ENCODE measurements around the gene PTPRO.

The PTPRO gene

DNA sequence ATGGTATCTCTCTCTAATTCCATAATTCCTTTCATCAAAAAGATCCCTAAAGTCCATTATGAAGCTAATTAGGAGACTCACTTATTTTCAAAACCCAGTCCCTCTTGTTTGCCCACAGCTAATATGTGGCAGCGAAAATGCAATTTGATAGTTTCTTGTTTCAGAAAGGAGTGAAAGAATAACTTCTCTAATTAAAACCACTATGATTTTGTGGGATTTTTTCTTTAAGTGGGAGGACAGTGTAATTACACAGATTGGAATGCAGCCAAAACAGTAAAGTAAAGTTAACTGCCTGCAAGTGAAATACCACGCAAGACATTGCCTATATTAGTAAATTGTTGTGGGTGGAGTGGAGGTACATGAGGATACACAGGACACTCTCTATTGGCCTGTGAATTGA lies 50.0 kb downstream of the PTPRO start:
- TF ChIP-seq, protein P1, sequence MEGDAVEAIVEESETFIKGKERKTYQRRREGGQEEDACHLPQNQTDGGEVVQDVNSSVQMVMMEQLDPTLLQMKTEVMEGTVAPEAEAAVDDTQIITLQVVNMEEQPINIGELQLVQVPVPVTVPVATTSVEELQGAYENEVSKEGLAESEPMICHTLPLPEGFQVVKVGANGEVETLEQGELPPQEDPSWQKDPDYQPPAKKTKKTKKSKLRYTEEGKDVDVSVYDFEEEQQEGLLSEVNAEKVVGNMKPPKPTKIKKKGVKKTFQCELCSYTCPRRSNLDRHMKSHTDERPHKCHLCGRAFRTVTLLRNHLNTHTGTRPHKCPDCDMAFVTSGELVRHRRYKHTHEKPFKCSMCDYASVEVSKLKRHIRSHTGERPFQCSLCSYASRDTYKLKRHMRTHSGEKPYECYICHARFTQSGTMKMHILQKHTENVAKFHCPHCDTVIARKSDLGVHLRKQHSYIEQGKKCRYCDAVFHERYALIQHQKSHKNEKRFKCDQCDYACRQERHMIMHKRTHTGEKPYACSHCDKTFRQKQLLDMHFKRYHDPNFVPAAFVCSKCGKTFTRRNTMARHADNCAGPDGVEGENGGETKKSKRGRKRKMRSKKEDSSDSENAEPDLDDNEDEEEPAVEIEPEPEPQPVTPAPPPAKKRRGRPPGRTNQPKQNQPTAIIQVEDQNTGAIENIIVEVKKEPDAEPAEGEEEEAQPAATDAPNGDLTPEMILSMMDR (IDR thresholded peaks at IDR 0.05; ENCODE audit: low read depth, low read length), result no peak
- no peak overlapping the region for H3K4me3 ChIP-seq (ENCODE audit: low read depth, low read length)

DNA sequence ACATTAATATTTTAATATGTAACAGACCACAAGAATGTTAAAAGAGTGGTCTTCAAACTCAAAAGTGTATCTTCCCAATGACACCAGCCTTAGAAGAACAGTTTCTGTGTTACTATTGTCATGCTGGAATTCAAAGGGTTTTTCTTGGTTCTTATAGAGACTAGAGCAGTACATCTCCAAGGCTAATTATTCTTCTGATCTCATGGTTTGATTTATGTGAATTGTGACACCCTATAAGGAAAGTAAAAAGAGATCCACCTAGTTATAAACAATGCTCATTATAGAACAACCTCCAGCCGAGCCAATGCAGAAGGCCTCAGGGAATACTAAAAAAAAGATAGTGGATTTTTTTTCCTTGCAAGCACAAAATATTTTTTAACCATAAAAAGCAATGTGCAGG lies 65.5 kb downstream of the PTPRO start:
- TF ChIP-seq, protein P1 (IDR thresholded peaks at IDR 0.05; ENCODE audit: low read depth, low read length), result no peak
- H3K4me3 ChIP-seq (ENCODE audit: low read depth, low read length), result no peak overlapping the region

DNA sequence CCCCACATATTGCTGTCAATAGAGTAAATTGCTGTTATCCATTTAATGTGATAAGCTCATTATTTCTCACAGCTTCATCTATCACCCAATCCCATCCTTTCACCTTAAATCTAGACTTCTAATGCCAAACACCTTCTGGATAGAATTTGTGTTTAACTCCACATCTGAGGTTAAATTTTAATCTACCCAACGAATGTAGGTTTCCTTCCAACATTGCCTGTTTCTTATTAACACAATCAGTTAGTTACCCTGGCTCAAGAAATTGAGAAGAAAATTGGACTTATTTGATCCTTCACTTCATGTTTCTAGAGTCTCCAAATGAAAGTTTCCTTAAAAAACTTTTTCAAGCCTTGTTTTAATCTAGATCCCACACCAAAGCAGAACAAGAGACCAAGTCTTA lies 67.3 kb downstream of the PTPRO start:
- TF ChIP-seq, protein P1 (IDR thresholded peaks at IDR 0.05; ENCODE audit: low read depth, low read length), result no peak

DNA sequence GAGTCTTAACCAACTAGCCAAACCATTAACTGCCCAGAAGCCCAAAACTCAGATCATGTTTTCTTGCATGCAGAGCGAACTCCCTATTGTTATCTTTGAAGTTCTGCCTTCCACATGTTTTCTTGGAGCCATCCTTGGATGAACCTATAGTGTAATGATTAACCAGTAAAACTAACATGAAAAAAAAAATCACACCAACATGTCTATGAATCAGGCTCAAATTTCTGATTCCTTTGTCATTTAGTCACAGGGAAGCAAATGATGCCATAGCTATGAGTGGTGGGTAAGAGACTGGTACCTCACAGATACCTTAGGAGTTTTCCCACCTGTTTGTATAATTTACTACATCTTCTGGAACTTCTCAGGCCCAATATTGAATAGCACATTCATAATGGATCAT lies 70.7 kb downstream of the PTPRO start:
- TF ChIP-seq, protein P1 (IDR thresholded peaks at IDR 0.05; ENCODE audit: low read depth, low read length), result no peak

More for the DNA sequence above, 67.3 kb downstream of the PTPRO start:
- no peak overlapping the region for H3K4me3 ChIP-seq (ENCODE audit: low read depth, low read length)

DNA sequence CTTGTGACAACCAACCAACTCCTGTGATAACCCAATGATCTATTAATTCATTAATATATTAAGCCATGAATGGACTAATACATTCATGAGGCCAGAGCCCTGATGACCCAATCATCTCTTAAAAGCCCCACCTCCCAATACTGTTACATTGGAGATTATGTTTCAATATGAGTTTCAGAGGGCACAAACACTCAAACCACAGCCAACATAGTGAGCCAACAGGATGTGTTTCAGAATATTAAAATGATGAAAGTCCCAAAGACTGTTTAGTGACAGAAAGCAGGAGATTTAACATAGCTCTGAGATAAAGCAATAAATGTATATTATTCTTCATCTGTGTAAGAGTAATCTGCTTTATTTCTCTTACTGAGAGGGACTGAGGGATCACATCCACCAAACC lies 71.7 kb downstream of the PTPRO start:
- TF ChIP-seq, protein P1 (IDR thresholded peaks at IDR 0.05; ENCODE audit: low read depth, low read length), result no peak
- no peak overlapping the region for H3K4me3 ChIP-seq (ENCODE audit: low read depth, low read length)

More for the DNA sequence above, 70.7 kb downstream of the PTPRO start:
- H3K4me3 ChIP-seq (ENCODE audit: low read depth, low read length), result no peak overlapping the region

DNA sequence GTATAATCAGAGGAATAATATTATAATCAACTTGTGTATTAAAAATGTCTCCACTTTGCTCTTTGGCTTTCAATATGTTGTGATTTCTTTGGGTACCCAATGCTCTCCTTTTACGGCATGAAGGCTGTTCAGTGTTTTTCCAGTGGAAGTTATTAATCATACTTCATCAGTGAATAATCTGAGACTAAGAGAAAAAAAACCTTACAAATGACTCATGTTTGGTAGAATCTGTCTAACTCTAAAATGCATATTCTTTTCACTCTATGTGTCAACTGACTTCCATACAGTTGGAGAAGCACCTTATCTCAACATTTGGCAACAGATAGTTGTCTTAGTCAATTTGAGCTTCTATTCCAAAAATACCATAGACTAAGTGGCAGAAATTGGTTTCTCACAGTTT lies 82.2 kb downstream of the PTPRO start:
- TF ChIP-seq, protein P1 (IDR thresholded peaks at IDR 0.05; ENCODE audit: low read depth, low read length), result no peak
- no peak overlapping the region for H3K4me3 ChIP-seq (ENCODE audit: low read depth, low read length)

DNA sequence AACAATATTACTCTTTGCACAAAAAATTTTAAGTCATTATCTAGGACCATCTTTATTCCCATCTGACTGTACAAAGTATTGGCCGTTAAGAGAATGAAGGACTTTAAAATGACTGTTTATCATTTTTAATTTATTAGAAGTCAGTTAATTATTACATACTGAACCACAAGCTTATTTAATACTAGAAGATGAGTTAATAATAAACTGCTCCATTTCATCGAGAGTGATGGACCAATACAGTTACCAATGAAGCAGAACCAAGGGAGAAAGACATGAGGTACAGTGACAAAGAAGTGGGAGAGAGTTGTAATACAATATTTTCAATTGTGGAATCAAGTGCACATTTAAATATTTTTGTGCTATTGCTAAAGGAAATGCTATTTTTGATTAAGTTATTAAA lies 83.3 kb downstream of the PTPRO start:
- TF ChIP-seq, protein P1 (IDR thresholded peaks at IDR 0.05; ENCODE audit: low read depth, low read length), result no peak
- H3K4me3 ChIP-seq (ENCODE audit: low read depth, low read length), result no peak overlapping the region

All from WI38 (cell line).